HepG2 (cell line): ENCODE data around the gene TTPAL. TPM values are rescaled to one million over a fixed set of nuclear protein-coding genes. Genes with fewer than 3 reads are reported as not detected.
A peak's percentile ranks its signal among the peaks of the same experiment; 100 is the strongest.

Source experiments
- AKAP8 ChIP-seq: sonication (generic); formaldehyde crosslinking; IDR thresholded peaks from 2 replicates; pipeline ENCODE4 v1.5.1; 2020; ENCODE audit warnings: mild to moderate bottlenecking, missing genetic modification reagents
- ASH2L ChIP-seq: fragments of 300-600, 200-600 bp; sonication (generic); IDR thresholded peaks from 2 replicates; pipeline ENCODE4 v1.7.0; 2017; ENCODE audit warnings: low read depth, mild to moderate bottlenecking, moderate library complexity, mixed read lengths, low read length; ENCODE audit not compliant: insufficient read length
- BATF2 ChIP-seq: sonication (generic); formaldehyde crosslinking; IDR thresholded peaks from 2 replicates; pipeline ENCODE4 v1.8.0; 2022; ENCODE audit warnings: mild to moderate bottlenecking, missing genetic modification reagents, moderate library complexity
- CEBPB ChIP-seq: IDR thresholded peaks from 2 replicates; pipeline ENCODE4 v1.6.1; 2011; ENCODE audit warnings: low read depth, low read length, improper control_type of control experiment, borderline replicate concordance
- CTCF ChIP-seq: sonication (generic); formaldehyde crosslinking; IDR thresholded peaks from 2 replicates; pipeline ENCODE4 v1.5.0; 2020; ENCODE audit warnings: mild to moderate bottlenecking, missing genetic modification reagents, moderate library complexity
- EP300 ChIP-seq, 3 experiments: sonication (generic) in 1 of 3; formaldehyde crosslinking in 1 of 3; IDR thresholded peaks; 2 replicates each; pipeline versions ENCODE4 v1.5.1 to v1.6.1; 2011 to 2020; ENCODE audit warnings: low read depth in 2 of 3, low read length in 2 of 3, borderline replicate concordance in 1 of 3, improper control_type of control experiment in 1 of 3, mild to moderate bottlenecking in 1 of 3, missing genetic modification reagents in 1 of 3, moderate library complexity in 1 of 3
- ETV6 ChIP-seq: sonication (generic); formaldehyde crosslinking; conservative IDR thresholded peaks from 2 replicates; pipeline ENCODE4 v1.4.0; 2020; ENCODE audit warnings: missing genetic modification reagents
- FOXA3 ChIP-seq: IDR thresholded peaks from 2 replicates; pipeline ENCODE4 v1.6.1; 2016; ENCODE audit warnings: missing genetic modification reagents, missing compliant biosample characterization
- IRX3 ChIP-seq: sonication (generic); formaldehyde crosslinking; IDR thresholded peaks from 2 replicates; pipeline ENCODE4 v1.8.1; 2023; ENCODE audit warnings: mild to moderate bottlenecking, low read depth, missing genetic modification reagents, borderline replicate concordance
- KDM5A ChIP-seq: fragments of 200-600 bp; sonication (generic); IDR thresholded peaks from 2 replicates; pipeline ENCODE4 v1.7.0; 2018; ENCODE audit warnings: antibody characterized with exemption, mild to moderate bottlenecking, low read length, borderline replicate concordance
- MNT ChIP-seq: fragments of 450-650 bp; IDR thresholded peaks from 2 replicates; pipeline ENCODE4 v1.6.1; 2016
- MYNN ChIP-seq: sonication (generic); formaldehyde crosslinking; IDR thresholded peaks from 2 replicates; pipeline ENCODE4 v1.4.0; 2020; ENCODE audit warnings: mild to moderate bottlenecking, low read depth, missing genetic modification reagents
- PRMT3 ChIP-seq: sonication (generic); formaldehyde crosslinking; IDR thresholded peaks from 2 replicates; pipeline ENCODE4 v1.8.1; 2022; ENCODE audit warnings: low read depth, mild to moderate bottlenecking, moderate library complexity, missing genetic modification reagents, borderline replicate concordance
- RARG ChIP-seq: sonication (generic); formaldehyde crosslinking; IDR thresholded peaks from 2 replicates; pipeline ENCODE4 v1.4.0; 2020; ENCODE audit warnings: low read depth, mild to moderate bottlenecking, missing genetic modification reagents
- RBM39 ChIP-seq: fragments of 200-400 bp; formaldehyde crosslinking; IDR thresholded peaks from one replicate; pipeline ENCODE4 v1.6.1; 2018; ENCODE audit warnings: antibody characterized with exemption, mild to moderate bottlenecking, low read depth, low read length; ENCODE audit not compliant: poor library complexity, severe bottlenecking
- SIN3B ChIP-seq: fragments of 150-350 bp; IDR thresholded peaks from 2 replicates; pipeline ENCODE4 v1.6.1; 2014; ENCODE audit warnings: low read length
- SIX4 ChIP-seq: sonication (generic); formaldehyde crosslinking; IDR thresholded peaks from 2 replicates; pipeline ENCODE4 v1.4.0; 2020; ENCODE audit warnings: missing genetic modification reagents
- SMARCC2 ChIP-seq: fragments of 450-650 bp; IDR thresholded peaks from 2 replicates; pipeline ENCODE4 v1.6.1; 2017; ENCODE audit warnings: antibody characterized with exemption, mild to moderate bottlenecking
- ZGPAT ChIP-seq: IDR thresholded peaks from 2 replicates; pipeline ENCODE4 v1.6.1; 2016; ENCODE audit warnings: mild to moderate bottlenecking
- ZNF235 ChIP-seq: sonication (generic); formaldehyde crosslinking; IDR thresholded peaks from 2 replicates; pipeline ENCODE4 v1.8.1; 2023; ENCODE audit warnings: mild to moderate bottlenecking, missing genetic modification reagents, borderline replicate concordance
- ZNF326 ChIP-seq: sonication (generic); formaldehyde crosslinking; IDR thresholded peaks from 2 replicates; pipeline ENCODE4 v1.4.0; 2020; ENCODE audit warnings: missing genetic modification reagents, borderline replicate concordance
- ZNF430 ChIP-seq: sonication (generic); formaldehyde crosslinking; IDR thresholded peaks from 2 replicates; pipeline ENCODE4 v1.9.0; 2021; ENCODE audit warnings: mild to moderate bottlenecking, missing genetic modification reagents
- polyA plus RNA-seq, 8 experiments: library from polyadenylated mRNA; depleted of rRNA in 3 of 8; stranded (reverse) in 7 of 8; unstranded in 1 of 8; fragments of >200 nt; fragmentation: Illumina TruSeq in 4 of 8; extraction: Trizol in 4 of 8; gene quantifications; 2 replicates each; pipeline versions ENCODE4 v1.2.1 to v1.2.3, GENCODE V29; 2011 to 2016; ENCODE audit warnings: low read depth in 4 of 8, missing spikeins in 1 of 8, mixed read lengths in 1 of 8; ENCODE audit not compliant: insufficient read depth in 1 of 8
- total RNA-seq, 5 experiments: library from RNA; depleted of rRNA; stranded (reverse); fragments of >200 nt; fragmentation: Illumina TruSeq; extraction: Trizol; gene quantifications; 2 replicates each; pipeline ENCODE4 v1.2.3, GENCODE V29; 2016; ENCODE audit warnings: low read depth in 1 of 5

TTPAL gene
- total and polyA plus RNA-seq, 2 of the 13 experiments (the other 11 are each of a cell fraction or from before 2014, with no cell fraction given): 4.3 to 18.8 TPM

- peak; percentile 97 for TF ChIP-seq AKAP8 (CRISPR knock-in tag)
- no peak for TF ChIP-seq PRMT3
- peak; percentile 97; the same call in 1 of the 2 replicates for TF ChIP-seq ETV6
- TF ChIP-seq FOXA3 (CRISPR knock-in tag): peak; percentile 79
- TF ChIP-seq SIX4: peak; percentile 54; the same call in 1 of the 2 replicates
- TF ChIP-seq ZNF430 (CRISPR knock-in tag): peak; percentile 96
- no peak for TF ChIP-seq ZNF326 (CRISPR knock-in tag)
- peak; percentile 97; the same call in 1 of the 2 replicates for TF ChIP-seq ZNF235 (CRISPR knock-in tag)
- TF ChIP-seq CTCF (CRISPR knock-in tag): peak; percentile 93
- peak; percentile 99 for TF ChIP-seq ZGPAT (CRISPR knock-in tag)
- TF ChIP-seq RARG (CRISPR knock-in tag): peak; percentile 97; the same call in 1 of the 2 replicates
- peak; percentile 98 for TF ChIP-seq RBM39
- no peak for TF ChIP-seq SMARCC2
- TF ChIP-seq KDM5A: peak; percentile 90
- no peak for TF ChIP-seq CEBPB
- TF ChIP-seq ASH2L: peak; percentile 93
- peak; percentile 98; the same call in 1 of the 2 replicates for TF ChIP-seq IRX3 (CRISPR knock-in tag)
- TF ChIP-seq MNT: peak; percentile 54
- TF ChIP-seq SIN3B: no peak
- peak; percentile 42 to 53; a peak in 2 of 4 replicates for TF ChIP-seq EP300 (IDR thresholded peaks at IDR 0.05; ENCODE audit: low read depth in 2 of 2, low read length in 2 of 2)
- TF ChIP-seq EP300 (CRISPR knock-in tag; IDR thresholded peaks at IDR 0.05; ENCODE audit: borderline replicate concordance): peak; percentile 68; the same call in 1 of the 2 replicates
- no peak; the same call in 1 of the 2 replicates for TF ChIP-seq BATF2
- peak; percentile 95 for TF ChIP-seq MYNN (CRISPR knock-in tag)
Observed at GRCh38 chr20:44475694-44476560, at the start of gene TTPAL (continued).
